ENCODE measurements around the gene RGS6.

- TF ChIP-seq EZH2 (IDR thresholded peaks at IDR 0.05; ENCODE audit: insufficient read depth, poor library complexity, severe bottlenecking) (no peak), EZH2phosphoT487 (IDR thresholded peaks at IDR 0.05; ENCODE audit: insufficient read depth, low read depth) (no peak)
Measured at GRCh38 chr14:72450473-72451044, 518.3 kb downstream of the RGS6 start.
